GM12865 (cell line): ENCODE data around the gene GRAMD1A.
A peak's percentile ranks its signal among the peaks of the same experiment; 100 is the strongest.

Experiments used
- DNase-seq: peaks from one replicate; pipeline ENCODE4 v3.0.0; 2010; ENCODE audit warnings: low read depth
- H3K4me3 ChIP-seq: 2 replicates; pipeline ENCODE4 v1.5.1; 2011; ENCODE audit warnings: mild to moderate bottlenecking, low read depth, low read length, control low read depth
- TF ChIP-seq, protein P1 (sequence below): IDR thresholded peaks from 2 replicates; pipeline ENCODE4 v1.5.1; 2011; ENCODE audit warnings: low read length, control low read depth, low read depth, inconsistent platforms; ENCODE audit not compliant: insufficient read depth; ENCODE audit errors: missing control alignments

Gene GRAMD1A

DNA sequence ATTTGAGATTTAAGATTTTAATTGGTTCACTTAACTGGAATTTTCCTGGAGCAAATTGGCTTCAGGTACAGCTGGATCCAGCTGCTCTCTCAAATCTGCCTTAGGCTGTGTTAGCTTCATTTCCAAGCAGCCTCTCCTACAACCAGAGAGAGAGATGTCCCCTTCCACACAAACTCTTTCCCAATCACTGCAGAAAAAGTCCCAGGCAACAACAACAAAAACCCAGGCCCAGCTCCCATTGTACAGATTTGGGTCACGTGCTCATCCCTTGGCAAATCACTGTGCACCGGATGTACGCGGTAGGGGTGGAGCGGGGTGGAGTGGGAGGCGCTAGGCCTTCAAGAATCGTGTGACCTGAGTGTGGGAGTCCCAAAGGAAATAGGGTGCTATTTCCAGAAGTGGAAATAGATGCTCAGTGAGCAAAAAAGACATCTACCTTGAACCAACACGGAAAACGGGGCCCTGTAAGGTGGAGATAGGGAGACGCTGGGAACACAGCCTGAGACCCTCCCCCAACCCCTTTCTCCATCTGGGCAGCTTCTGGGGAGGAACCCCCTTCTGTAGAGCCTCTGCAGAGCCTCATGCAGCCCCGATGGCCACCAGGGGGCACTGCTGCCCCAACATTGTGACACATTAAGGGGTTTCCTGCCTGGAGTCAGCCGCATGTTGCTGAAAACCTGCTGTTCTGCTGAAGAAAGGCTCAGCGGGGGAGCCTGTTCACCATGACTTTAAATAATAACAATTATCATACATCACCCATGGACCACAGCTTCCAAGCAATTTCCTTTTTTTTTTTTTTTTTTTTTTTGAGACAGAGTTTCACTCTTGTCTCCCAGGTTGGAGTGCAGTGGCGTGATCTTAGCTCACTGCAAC, 66.8 kb downstream of the GRAMD1A start:
- H3K4me3 ChIP-seq, result no peak overlapping the region
- peak; percentile 90 for DNase-seq
- TF ChIP-seq, protein P1, sequence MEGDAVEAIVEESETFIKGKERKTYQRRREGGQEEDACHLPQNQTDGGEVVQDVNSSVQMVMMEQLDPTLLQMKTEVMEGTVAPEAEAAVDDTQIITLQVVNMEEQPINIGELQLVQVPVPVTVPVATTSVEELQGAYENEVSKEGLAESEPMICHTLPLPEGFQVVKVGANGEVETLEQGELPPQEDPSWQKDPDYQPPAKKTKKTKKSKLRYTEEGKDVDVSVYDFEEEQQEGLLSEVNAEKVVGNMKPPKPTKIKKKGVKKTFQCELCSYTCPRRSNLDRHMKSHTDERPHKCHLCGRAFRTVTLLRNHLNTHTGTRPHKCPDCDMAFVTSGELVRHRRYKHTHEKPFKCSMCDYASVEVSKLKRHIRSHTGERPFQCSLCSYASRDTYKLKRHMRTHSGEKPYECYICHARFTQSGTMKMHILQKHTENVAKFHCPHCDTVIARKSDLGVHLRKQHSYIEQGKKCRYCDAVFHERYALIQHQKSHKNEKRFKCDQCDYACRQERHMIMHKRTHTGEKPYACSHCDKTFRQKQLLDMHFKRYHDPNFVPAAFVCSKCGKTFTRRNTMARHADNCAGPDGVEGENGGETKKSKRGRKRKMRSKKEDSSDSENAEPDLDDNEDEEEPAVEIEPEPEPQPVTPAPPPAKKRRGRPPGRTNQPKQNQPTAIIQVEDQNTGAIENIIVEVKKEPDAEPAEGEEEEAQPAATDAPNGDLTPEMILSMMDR, result peak; percentile 87

DNA sequence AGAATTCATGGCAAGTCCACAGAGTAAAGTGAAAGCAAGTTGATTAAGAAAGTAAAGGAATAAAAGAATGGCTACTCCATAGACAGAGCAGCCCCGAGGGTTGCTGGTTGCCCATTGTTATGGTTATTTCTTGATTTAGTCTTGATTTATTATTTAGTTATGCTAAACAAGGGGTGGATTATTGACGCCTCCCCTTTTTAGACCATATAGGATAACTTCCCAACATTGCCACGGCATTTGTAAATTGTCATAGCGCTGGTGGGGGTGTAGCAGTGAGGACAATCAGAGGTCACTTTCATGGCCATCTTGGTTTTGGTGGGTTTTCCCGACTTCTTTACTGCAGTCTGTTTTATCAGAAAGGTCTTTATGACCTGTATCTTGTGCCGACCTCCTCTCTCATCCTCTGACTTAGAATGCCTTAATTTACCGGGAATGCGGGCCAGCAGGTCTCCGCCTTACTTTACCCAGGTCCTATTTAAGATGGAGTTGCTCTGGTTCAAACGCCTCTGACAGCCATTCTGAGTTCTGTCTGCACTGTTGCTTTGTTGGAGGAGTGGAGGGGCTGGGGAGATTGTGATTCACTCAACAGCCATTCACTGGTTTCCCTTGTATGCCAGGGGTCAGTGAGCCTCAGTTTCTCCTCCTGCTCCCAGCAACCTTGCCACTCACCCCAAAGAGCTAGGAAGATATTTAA, 69.0 kb downstream of the GRAMD1A start:
- TF ChIP-seq, protein P1, result no peak
- no peak overlapping the region for H3K4me3 ChIP-seq
- no peak for DNase-seq

DNA sequence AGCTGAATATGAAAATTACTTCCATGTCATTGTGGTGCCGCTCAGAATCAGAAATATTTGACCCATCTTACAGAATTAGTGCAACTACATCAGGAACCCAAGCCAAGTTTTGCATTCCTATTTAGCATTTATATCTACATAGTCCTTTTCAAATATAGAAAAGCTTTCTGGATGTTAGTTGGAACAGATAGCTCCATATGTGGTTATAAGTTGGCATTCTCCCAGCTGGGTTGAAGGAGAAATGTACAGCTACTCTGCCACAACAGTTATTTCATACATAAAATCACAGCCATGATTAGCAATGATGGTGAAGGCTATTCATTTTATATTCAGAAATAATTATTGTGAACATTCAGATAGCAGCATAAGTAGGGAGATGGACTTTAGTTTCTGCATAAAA, 69.6 kb downstream of the GRAMD1A start:
- TF ChIP-seq, protein P1, result no peak
- no peak overlapping the region for H3K4me3 ChIP-seq
- DNase-seq, result no peak

DNA sequence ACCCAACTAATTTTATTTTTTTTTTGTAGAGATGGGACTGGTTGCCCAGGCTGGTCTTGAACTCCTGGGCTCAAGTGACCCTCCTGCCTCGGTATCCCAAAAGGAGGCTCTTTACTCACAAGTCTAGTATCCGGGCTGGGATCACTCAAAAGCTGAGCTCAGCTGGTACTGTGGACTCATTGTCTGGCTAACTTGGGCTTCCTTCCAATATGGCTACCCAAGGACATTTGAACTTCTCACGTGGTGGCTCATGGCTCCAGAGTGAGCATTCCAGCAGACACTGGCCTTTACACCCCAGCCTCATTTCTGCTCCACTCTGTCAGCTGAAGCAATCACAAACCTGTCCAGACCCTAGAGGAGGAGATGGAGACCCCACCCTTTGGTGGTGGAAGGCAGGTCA, 70.3 kb downstream of the GRAMD1A start:
- TF ChIP-seq, protein P1, result no peak
- no peak for DNase-seq
- H3K4me3 ChIP-seq, result no peak overlapping the region

DNA sequence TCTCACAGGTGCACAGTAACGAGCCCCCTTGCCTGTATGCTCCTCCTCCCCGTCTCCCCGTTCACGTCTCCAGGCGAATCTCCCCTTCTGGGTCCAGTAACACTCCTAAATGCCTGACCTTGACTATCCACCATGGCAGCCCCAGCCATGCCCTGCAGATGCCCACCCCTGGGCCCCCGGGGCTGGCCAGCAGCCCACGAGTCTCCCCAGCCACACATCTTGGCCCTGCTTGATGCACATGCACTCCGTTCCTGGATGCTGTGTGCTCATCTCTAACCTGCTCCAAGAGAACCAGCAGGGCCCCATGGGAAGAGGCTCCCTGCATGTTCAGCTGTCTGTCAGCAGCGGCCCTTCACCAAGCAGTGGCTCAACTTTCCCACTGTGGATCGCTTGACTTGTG, 73.4 kb downstream of the GRAMD1A start:
- TF ChIP-seq, protein P1, result no peak
- no peak for DNase-seq
- H3K4me3 ChIP-seq, result no peak overlapping the region

DNA sequence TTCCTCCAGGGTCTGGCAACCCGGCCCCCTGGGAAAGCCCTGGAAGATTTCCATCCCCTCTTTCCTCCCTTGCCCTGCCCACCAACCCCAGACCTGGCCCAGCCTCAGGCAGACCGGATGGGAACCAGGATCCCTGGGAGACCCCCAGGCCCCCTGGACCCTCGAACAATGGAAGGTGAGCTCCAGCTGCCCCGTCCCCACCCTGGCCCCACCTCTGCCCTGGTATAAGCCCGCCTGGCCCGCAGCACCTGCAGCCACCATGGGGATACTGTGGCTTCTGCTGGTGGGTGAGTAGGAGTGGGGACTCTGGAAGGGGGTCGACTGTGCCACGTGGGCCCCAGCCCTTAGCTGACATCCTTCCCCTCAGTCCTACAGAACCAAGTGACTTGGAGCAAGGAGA, 73.8 kb downstream of the GRAMD1A start:
- no peak overlapping the region for H3K4me3 ChIP-seq
- no peak for DNase-seq
- TF ChIP-seq, protein P1, result no peak
